ENCODE results near the gene WDSUB1.

Gene WDSUB1

DNA sequence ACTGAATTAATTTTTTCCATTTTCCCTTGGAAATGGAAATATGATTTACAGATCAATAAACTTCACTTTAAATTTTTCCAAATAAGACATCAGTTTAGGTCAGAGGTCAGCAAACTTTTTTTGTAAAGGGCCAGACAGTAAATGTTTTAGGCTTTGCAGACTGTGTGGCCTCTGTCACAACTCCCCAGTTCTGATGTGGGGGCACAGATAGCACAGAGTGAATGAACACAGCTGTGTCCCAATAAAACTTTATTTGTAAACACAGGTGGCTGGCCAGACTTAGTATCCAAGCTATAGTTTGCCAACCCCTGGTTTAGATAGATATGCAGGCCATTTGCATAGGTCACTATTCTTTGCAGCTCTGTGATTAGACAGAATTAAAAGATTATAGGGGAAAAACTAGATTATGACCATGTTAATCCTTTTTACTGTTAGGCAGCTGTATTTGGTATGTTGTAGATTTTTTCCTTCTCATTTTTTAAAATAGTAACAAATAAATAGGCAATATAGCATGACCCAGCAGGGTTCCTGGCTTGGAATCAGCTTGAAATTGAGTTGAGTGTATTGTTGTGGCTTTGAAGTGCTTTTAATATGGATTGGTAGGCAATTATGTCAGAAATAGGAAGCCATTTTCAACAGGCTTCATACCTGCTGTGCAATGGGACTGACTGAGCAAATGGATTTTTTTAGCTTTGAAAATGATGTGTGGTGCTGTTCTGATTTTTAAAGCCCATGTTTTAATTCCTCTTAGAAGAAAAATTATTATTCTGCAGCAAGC lies 59.7 kb downstream of the WDSUB1 start:
- no peak for TF ChIP-seq TAF1 (IDR thresholded peaks at IDR 0.05; ENCODE audit: borderline replicate concordance, insufficient read depth, low read length)
- TF ChIP-seq, protein P1, sequence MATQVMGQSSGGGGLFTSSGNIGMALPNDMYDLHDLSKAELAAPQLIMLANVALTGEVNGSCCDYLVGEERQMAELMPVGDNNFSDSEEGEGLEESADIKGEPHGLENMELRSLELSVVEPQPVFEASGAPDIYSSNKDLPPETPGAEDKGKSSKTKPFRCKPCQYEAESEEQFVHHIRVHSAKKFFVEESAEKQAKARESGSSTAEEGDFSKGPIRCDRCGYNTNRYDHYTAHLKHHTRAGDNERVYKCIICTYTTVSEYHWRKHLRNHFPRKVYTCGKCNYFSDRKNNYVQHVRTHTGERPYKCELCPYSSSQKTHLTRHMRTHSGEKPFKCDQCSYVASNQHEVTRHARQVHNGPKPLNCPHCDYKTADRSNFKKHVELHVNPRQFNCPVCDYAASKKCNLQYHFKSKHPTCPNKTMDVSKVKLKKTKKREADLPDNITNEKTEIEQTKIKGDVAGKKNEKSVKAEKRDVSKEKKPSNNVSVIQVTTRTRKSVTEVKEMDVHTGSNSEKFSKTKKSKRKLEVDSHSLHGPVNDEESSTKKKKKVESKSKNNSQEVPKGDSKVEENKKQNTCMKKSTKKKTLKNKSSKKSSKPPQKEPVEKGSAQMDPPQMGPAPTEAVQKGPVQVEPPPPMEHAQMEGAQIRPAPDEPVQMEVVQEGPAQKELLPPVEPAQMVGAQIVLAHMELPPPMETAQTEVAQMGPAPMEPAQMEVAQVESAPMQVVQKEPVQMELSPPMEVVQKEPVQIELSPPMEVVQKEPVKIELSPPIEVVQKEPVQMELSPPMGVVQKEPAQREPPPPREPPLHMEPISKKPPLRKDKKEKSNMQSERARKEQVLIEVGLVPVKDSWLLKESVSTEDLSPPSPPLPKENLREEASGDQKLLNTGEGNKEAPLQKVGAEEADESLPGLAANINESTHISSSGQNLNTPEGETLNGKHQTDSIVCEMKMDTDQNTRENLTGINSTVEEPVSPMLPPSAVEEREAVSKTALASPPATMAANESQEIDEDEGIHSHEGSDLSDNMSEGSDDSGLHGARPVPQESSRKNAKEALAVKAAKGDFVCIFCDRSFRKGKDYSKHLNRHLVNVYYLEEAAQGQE (IDR thresholded peaks at IDR 0.05; ENCODE audit: insufficient read depth in 1 of 2, low read depth in 2 of 2, low read length in 2 of 2) = no peak
- TF ChIP-seq POLR2AphosphoS5 (IDR thresholded peaks at IDR 0.05; ENCODE audit: low read depth, low read length) = no peak
- no peak for TF ChIP-seq FOXP2 (optimal IDR thresholded peaks at IDR 0.05; ENCODE audit: borderline replicate concordance, extremely low read depth, extremely low read length, insufficient read depth)
- TF ChIP-seq SIN3A (IDR thresholded peaks at IDR 0.05; ENCODE audit: borderline replicate concordance, insufficient read depth, low read length) = no peak

DNA sequence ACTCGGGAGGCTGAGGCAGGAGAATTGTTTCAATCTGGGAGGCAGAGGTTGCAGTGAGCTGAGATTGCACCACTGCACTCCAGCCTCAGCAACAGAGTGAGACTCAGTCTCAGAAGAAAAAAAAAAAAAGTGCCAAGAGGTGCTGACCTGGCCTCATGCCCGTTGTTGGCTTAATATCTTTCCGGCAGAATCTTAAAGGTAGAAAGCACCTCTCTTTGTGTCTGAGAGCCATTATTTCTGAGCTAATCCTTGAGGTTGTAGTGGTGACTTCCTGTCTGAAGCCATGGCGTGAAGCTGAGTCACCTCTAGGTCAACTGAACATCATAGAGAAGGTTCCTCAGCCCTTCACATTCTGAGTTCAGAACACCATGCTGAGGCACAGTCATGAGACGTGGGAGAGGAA lies 60.4 kb downstream of the WDSUB1 start:
- TF ChIP-seq SIN3A (IDR thresholded peaks at IDR 0.05; ENCODE audit: borderline replicate concordance, insufficient read depth, low read length) = no peak
- no peak for TF ChIP-seq TAF1 (IDR thresholded peaks at IDR 0.05; ENCODE audit: borderline replicate concordance, insufficient read depth, low read length)
- no peak for TF ChIP-seq POLR2AphosphoS5 (IDR thresholded peaks at IDR 0.05; ENCODE audit: low read depth, low read length)
- TF ChIP-seq, protein P1 (IDR thresholded peaks at IDR 0.05; ENCODE audit: insufficient read depth in 1 of 2, low read depth in 2 of 2, low read length in 2 of 2) = no peak
- TF ChIP-seq FOXP2 (optimal IDR thresholded peaks at IDR 0.05; ENCODE audit: borderline replicate concordance, extremely low read depth, extremely low read length, insufficient read depth) = no peak

DNA sequence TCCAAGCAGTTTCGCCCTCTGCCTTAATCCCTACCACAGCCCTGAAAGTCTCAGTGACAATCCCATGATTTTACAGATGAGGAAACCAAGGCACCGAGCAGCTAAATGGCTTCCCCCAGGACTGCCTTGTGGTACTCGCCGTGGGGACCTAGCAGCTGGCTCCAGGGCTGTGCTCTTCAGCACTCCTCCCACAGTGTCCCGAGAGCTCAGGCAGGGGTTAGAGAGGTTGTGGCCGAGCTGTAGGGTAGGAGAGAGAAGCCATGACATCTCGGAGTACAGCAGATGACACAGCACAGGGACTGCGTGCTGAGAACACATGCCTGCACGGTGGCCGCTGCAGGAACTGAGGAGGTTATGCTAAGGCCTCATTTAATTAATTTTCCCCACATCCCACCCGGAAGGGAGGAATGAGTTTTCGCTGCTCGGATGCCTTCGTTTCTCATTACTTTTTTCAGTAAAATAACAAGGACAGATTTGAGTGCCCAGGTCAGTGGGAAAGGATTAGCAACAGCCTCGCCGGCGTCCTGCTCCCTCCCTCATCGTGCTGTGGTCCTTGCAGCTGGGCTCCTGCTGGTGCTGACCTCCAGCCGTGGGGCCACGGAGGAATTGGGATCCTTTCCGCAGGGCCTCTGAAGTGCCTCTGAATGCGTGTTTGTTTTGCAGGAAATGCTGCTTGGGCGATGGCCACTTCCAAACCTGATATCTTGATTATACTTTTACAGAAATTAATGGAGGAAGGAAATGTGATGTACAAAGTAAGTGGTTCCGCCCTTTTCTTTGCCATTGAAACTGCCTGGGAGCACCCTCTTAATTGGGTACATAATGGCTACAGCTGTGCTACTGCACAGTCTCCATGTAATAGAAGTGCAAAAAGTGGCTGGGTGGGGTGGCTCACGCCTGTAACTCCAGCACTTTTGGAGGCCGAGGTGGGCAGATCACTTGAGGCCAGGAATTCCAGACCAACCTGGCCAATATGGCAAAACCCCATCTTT lies 61.2 kb downstream of the WDSUB1 start:
- TF ChIP-seq POLR2AphosphoS5 (IDR thresholded peaks at IDR 0.05; ENCODE audit: low read depth, low read length) = no peak
- TF ChIP-seq FOXP2 (optimal IDR thresholded peaks at IDR 0.05; ENCODE audit: borderline replicate concordance, extremely low read depth, extremely low read length, insufficient read depth) = no peak
- TF ChIP-seq SIN3A (IDR thresholded peaks at IDR 0.05; ENCODE audit: borderline replicate concordance, insufficient read depth, low read length) = no peak
- no peak for TF ChIP-seq TAF1 (IDR thresholded peaks at IDR 0.05; ENCODE audit: borderline replicate concordance, insufficient read depth, low read length)
- TF ChIP-seq, protein P1 (IDR thresholded peaks at IDR 0.05; ENCODE audit: insufficient read depth in 1 of 2, low read depth in 2 of 2, low read length in 2 of 2) = no peak

DNA sequence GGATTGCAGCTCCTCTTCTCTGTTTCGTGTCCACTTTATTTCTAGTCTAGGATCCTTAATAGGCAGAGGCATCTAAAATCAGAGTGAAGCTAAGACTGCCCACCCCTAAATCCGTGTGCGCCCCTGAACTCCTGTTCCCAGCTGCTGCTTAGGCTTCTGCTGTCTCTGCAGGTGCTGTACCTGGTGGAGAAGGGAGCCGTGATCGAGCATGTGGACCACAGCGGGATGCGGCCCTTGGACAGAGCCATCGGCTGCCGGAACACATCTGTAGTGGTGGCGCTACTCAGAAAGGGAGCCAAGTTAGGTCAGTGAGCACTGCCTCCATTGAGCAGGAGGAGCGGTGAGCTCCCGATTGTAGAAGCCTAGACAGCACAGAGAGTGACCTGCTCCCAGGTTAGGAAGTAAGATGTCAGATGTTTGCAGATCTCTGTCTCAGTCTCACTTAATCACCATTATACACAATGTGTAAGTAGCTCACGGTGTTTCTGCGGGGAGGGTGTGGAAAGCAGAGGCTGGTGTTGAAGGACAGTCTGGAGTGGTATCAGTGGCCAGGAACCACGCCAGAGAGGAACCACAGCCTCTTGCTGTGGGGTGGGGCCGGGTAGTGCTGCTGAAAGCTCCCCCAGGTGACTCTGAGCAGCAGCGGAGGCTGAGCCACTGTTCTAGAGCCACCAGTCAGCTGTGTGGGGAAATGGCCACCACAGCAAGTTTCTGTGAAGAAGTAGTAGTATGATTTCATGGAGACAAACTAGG lies 62.3 kb downstream of the WDSUB1 start:
- TF ChIP-seq FOXP2 (optimal IDR thresholded peaks at IDR 0.05; ENCODE audit: borderline replicate concordance, extremely low read depth, extremely low read length, insufficient read depth) (no peak), SIN3A (IDR thresholded peaks at IDR 0.05; ENCODE audit: borderline replicate concordance, insufficient read depth, low read length) (no peak), POLR2AphosphoS5 (IDR thresholded peaks at IDR 0.05; ENCODE audit: low read depth, low read length) (no peak), TAF1 (IDR thresholded peaks at IDR 0.05; ENCODE audit: borderline replicate concordance, insufficient read depth, low read length) (no peak)
- TF ChIP-seq, protein P1 (IDR thresholded peaks at IDR 0.05; ENCODE audit: insufficient read depth in 1 of 2, low read depth in 2 of 2, low read length in 2 of 2) = no peak
